ENCODE results near the gene C5orf46. TPM values are rescaled to one million over a fixed set of nuclear protein-coding genes. Genes with fewer than 3 reads are reported as not detected.
A peak's percentile ranks its signal among the peaks of the same experiment; 100 is the strongest.

C5orf46 gene
- polyA plus RNA-seq, 4 donors: not detected

DNA sequence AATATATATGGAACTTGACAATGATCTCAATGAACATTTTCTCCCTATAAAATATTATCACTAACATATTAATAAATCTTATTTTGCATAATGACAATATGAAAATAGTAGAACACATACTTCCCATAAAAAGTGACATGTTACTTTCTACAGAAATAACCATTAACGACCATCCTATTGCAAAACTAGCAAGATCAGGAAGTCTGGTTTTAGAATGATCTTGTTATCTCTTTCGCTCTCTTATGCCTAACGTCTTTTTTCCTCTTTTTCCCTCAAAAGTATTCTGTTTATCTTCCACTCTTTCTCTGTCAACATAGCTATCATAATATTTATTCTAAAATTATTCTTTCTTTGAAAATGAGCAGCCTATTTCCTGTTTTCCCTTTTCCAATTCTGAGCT is 21.6 kb upstream of the C5orf46 start:
- no peaks in the 10 kb centered on the region for H3K4me1 ChIP-seq (ENCODE audit: control insufficient read depth in 3 of 3, insufficient read depth in 2 of 3, low read depth in 1 of 3, low read length in 2 of 3)
- FAIRE-seq (no peak), DNase-seq (no peak)
- no peaks in the 10 kb centered on the region for H3K9me3 ChIP-seq (ENCODE audit: control insufficient read depth in 2 of 2, insufficient read depth in 1 of 2, low read depth in 1 of 2, low read length in 1 of 2)
- H3K27ac ChIP-seq (ENCODE audit: low read depth in 1 of 3, low read length in 2 of 3): no peak overlapping the region
- no peaks in the 10 kb centered on the region for H3K36me3 ChIP-seq (ENCODE audit: control insufficient read depth in 3 of 3, insufficient read depth in 2 of 3, low read depth in 1 of 3, low read length in 3 of 3)
- no peak overlapping the region for H3K4me3 ChIP-seq (ENCODE audit: low read depth in 1 of 3, low read length in 3 of 3)
- WGBS, 3 donors: 23 to 52% (median 42%) methylated on average over 3 of the region's 3 CpGs
- no peaks in the 10 kb centered on the region for H3K27me3 ChIP-seq (ENCODE audit: control insufficient read depth in 3 of 3, insufficient read depth in 3 of 3, low read length in 3 of 3)

DNA sequence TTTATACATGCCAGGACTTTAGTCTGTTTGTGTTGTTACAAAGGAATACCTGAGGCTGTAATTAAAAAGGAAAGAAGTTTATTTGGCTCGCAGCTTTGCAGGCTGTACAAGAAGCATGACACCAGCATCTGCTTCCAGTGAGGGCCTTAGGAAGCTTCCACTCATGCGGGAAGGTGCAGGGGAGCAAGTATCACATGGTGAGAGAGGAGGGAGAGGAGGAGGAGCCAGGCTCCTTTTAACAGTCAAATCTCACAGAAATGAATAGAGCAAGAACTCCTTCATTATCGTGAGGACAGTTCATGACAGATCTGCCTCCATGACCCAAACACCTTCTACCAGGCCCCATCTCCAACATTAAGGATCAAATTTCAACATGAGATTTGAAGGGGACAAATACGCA is 18.7 kb upstream of the C5orf46 start:
- FAIRE-seq: no peak
- Histone ChIP-seq H3K27me3 (ENCODE audit: control insufficient read depth in 3 of 3, insufficient read depth in 3 of 3, low read length in 3 of 3) (no peaks in the 10 kb centered on the region), H3K27ac (ENCODE audit: low read depth in 1 of 3, low read length in 2 of 3) (no peak overlapping the region), H3K4me3 (ENCODE audit: low read depth in 1 of 3, low read length in 3 of 3) (no peak overlapping the region), H3K36me3 (ENCODE audit: control insufficient read depth in 3 of 3, insufficient read depth in 2 of 3, low read depth in 1 of 3, low read length in 3 of 3) (no peaks in the 10 kb centered on the region), H3K9me3 (ENCODE audit: control insufficient read depth in 2 of 2, insufficient read depth in 1 of 2, low read depth in 1 of 2, low read length in 1 of 2) (no peaks in the 10 kb centered on the region), H3K4me1 (ENCODE audit: control insufficient read depth in 3 of 3, insufficient read depth in 2 of 3, low read depth in 1 of 3, low read length in 2 of 3) (no peaks in the 10 kb centered on the region)
- WGBS, 3 donors: 70 to 82% (median 82%) methylated on average over 4 of the region's 4 CpGs
- DNase-seq: no peak

DNA sequence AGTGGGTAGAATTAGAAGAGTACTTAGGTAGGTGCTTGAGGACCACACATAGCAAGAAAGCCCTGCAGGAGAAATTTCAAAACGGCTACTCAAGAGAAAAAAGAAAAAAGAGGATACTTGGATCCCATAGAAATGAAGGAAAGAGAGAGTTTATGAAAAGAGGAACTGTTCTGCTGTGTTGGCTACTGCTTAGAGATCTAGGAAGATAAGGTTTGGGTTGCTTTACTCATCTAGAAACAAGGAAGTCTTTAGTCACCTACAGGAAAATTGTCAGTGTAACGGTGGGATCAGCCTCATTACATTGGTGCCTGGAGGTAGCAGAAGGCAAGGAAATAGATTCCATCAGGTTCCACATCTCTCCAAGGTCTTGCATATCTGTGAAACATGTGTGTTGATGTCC is 14.8 kb upstream of the C5orf46 start:
- H3K4me3 ChIP-seq (ENCODE audit: low read depth in 1 of 3, low read length in 3 of 3): no peak overlapping the region
- DNase-seq (no peak), FAIRE-seq (no peak)
- WGBS, 3 donors: 50 to 80% (median 59%) methylated on average over 2 of the region's 2 CpGs
- H3K36me3 ChIP-seq (ENCODE audit: control insufficient read depth in 3 of 3, insufficient read depth in 2 of 3, low read depth in 1 of 3, low read length in 3 of 3): no peaks in the 10 kb centered on the region
- no peaks in the 10 kb centered on the region for H3K9me3 ChIP-seq (ENCODE audit: control insufficient read depth in 2 of 2, insufficient read depth in 1 of 2, low read depth in 1 of 2, low read length in 1 of 2)
- no peaks in the 10 kb centered on the region for H3K4me1 ChIP-seq (ENCODE audit: control insufficient read depth in 3 of 3, insufficient read depth in 2 of 3, low read depth in 1 of 3, low read length in 2 of 3)
- no peak overlapping the region for H3K27ac ChIP-seq (ENCODE audit: low read depth in 1 of 3, low read length in 2 of 3)
- no peaks in the 10 kb centered on the region for H3K27me3 ChIP-seq (ENCODE audit: control insufficient read depth in 3 of 3, insufficient read depth in 3 of 3, low read length in 3 of 3)

DNA sequence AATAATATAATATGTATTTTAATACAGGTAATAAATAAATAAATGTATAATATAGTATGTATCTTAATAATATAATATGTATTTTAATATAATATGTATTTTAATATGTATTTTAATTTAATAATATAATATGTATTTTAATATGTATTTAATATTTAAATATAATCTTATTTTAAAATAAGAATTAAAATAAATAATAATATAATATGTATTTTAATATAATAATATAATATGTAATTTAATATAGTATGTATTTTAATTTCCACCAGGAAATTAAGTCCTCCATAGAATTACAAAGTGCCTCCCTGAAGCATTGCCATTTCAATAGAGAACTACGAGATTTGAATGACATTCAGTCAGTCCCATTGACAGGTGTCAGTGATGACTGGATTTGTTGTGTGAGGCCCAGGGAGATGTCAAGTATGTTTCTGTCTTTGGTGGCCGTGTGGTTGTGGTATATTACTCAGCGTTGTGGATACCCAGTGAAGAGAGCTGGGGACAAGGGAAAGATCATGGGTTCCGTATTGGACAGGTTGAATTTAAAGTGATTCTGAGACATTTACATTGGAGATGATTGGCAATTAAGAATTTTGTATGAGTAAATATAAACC is 14.2 kb upstream of the C5orf46 start:
- peak; percentile 99 for FAIRE-seq
- WGBS, 3 donors: 80 to 90% (median 85%) methylated on average over 4 of the region's 4 CpGs

DNA sequence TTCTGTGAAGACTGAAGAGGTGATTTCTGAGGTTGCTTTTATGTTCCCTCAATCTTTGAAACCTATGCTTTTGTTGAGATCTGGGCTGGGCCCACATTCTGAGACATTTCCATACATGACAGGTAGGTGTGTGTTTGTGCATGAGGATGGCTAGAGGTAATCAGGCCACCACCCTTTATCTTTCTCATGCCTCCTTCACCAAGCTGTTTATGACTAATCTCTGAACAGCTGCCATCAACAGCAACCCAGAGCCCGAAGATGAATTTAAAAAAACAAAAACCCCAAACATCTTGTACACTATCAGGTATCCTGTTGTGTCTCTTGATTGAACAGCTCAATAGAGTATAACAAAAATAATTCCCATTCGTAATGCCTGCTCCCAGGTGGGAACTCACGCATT is 12.6 kb upstream of the C5orf46 start:
- H3K4me1 ChIP-seq (ENCODE audit: control insufficient read depth in 3 of 3, insufficient read depth in 2 of 3, low read depth in 1 of 3, low read length in 2 of 3): no peaks in the 10 kb centered on the region

More for the DNA sequence above, 14.2 kb upstream of the C5orf46 start:
- no peak for DNase-seq
- Histone ChIP-seq H3K9me3 (ENCODE audit: control insufficient read depth in 2 of 2, insufficient read depth in 1 of 2, low read depth in 1 of 2, low read length in 1 of 2) (no peaks in the 10 kb centered on the region), H3K27me3 (ENCODE audit: control insufficient read depth in 3 of 3, insufficient read depth in 3 of 3, low read length in 3 of 3) (no peaks in the 10 kb centered on the region), H3K4me3 (ENCODE audit: low read depth in 1 of 3, low read length in 3 of 3) (no peak overlapping the region), H3K36me3 (ENCODE audit: control insufficient read depth in 3 of 3, insufficient read depth in 2 of 3, low read depth in 1 of 3, low read length in 3 of 3) (no peaks in the 10 kb centered on the region), H3K4me1 (ENCODE audit: control insufficient read depth in 3 of 3, insufficient read depth in 2 of 3, low read depth in 1 of 3, low read length in 2 of 3) (no peaks in the 10 kb centered on the region), H3K27ac (ENCODE audit: low read depth in 1 of 3, low read length in 2 of 3) (no peak overlapping the region)

GRCh38 chr5:147918101-147918685 is 11.9 kb upstream of the C5orf46 start:
- Histone ChIP-seq H3K9me3 (ENCODE audit: control insufficient read depth in 2 of 2, insufficient read depth in 1 of 2, low read depth in 1 of 2, low read length in 1 of 2) (no peaks in the 10 kb centered on the region), H3K4me3 (ENCODE audit: low read depth in 1 of 3, low read length in 3 of 3) (no peak overlapping the region), H3K27me3 (ENCODE audit: control insufficient read depth in 3 of 3, insufficient read depth in 3 of 3, low read length in 3 of 3) (no peaks in the 10 kb centered on the region), H3K27ac (ENCODE audit: low read depth in 1 of 3, low read length in 2 of 3) (no peak overlapping the region), H3K4me1 (ENCODE audit: control insufficient read depth in 3 of 3, insufficient read depth in 2 of 3, low read depth in 1 of 3, low read length in 2 of 3) (no peaks in the 10 kb centered on the region), H3K36me3 (ENCODE audit: control insufficient read depth in 3 of 3, insufficient read depth in 2 of 3, low read depth in 1 of 3, low read length in 3 of 3) (no peaks in the 10 kb centered on the region)
- no peak for DNase-seq
- FAIRE-seq: no peak
- WGBS, 3 donors: 15 to 26% (median 24%) methylated on average over 2 of the region's 2 CpGs

More for the DNA sequence above, 12.6 kb upstream of the C5orf46 start:
- no peak for FAIRE-seq
- 62 to 81% (median 69%) methylated on average over 3 of the region's 3 CpGs for WGBS, 3 donors
- Histone ChIP-seq H3K4me3 (ENCODE audit: low read depth in 1 of 3, low read length in 3 of 3) (no peak overlapping the region), H3K27ac (ENCODE audit: low read depth in 1 of 3, low read length in 2 of 3) (no peak overlapping the region), H3K9me3 (ENCODE audit: control insufficient read depth in 2 of 2, insufficient read depth in 1 of 2, low read depth in 1 of 2, low read length in 1 of 2) (no peaks in the 10 kb centered on the region), H3K27me3 (ENCODE audit: control insufficient read depth in 3 of 3, insufficient read depth in 3 of 3, low read length in 3 of 3) (no peaks in the 10 kb centered on the region), H3K36me3 (ENCODE audit: control insufficient read depth in 3 of 3, insufficient read depth in 2 of 3, low read depth in 1 of 3, low read length in 3 of 3) (no peaks in the 10 kb centered on the region)
- no peak for DNase-seq

DNA sequence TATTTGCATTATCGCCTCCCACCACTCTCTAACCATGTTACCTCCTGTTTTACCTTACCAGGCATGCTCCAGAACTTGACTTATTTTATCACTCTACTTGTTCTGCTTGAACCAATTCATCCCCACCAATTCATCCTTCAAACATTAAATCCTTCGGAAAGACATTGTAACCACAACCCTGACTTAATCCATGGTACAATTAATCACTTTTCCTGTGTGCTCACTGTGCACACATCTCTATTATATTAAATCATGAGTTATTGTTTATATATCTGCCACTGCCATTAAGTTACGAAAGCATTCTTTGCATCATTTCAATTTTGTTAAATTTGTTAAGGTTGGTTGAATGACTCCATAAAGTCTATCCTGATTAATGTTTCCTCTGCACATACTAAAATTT is 7.4 kb upstream of the C5orf46 start:
- no peaks in the 10 kb centered on the region for H3K4me1 ChIP-seq (ENCODE audit: control insufficient read depth in 3 of 3, insufficient read depth in 2 of 3, low read depth in 1 of 3, low read length in 2 of 3)
- H3K4me3 ChIP-seq (ENCODE audit: low read depth in 1 of 3, low read length in 3 of 3): no peak overlapping the region
- no peaks in the 10 kb centered on the region for H3K27me3 ChIP-seq (ENCODE audit: control insufficient read depth in 3 of 3, insufficient read depth in 3 of 3, low read length in 3 of 3)
- FAIRE-seq (no peak), DNase-seq (no peak)
- no peaks in the 10 kb centered on the region for H3K36me3 ChIP-seq (ENCODE audit: control insufficient read depth in 3 of 3, insufficient read depth in 2 of 3, low read depth in 1 of 3, low read length in 3 of 3)
- 75 to 90% (median 88%) methylated on average over 3 of the region's 3 CpGs for WGBS, 3 donors
- no peak overlapping the region for H3K27ac ChIP-seq (ENCODE audit: low read depth in 1 of 3, low read length in 2 of 3)
- H3K9me3 ChIP-seq (ENCODE audit: control insufficient read depth in 2 of 2, insufficient read depth in 1 of 2, low read depth in 1 of 2, low read length in 1 of 2): no peaks in the 10 kb centered on the region

GRCh38 chr5:147912011-147912410 is 5.7 kb upstream of the C5orf46 start:
- DNase-seq: no peak
- no peaks in the 10 kb centered on the region for H3K36me3 ChIP-seq (ENCODE audit: control insufficient read depth in 3 of 3, insufficient read depth in 2 of 3, low read depth in 1 of 3, low read length in 3 of 3)
- H3K27ac ChIP-seq (ENCODE audit: low read depth in 1 of 3, low read length in 2 of 3): no peak overlapping the region
- no peak overlapping the region for H3K4me3 ChIP-seq (ENCODE audit: low read depth in 1 of 3, low read length in 3 of 3)
- 44 to 59% (median 56%) methylated on average over 1 of the region's 1 CpG for WGBS, 3 donors
- H3K4me1 ChIP-seq (ENCODE audit: control insufficient read depth in 3 of 3, insufficient read depth in 2 of 3, low read depth in 1 of 3, low read length in 2 of 3): no peaks in the 10 kb centered on the region
- no peak for FAIRE-seq
- H3K27me3 ChIP-seq (ENCODE audit: control insufficient read depth in 3 of 3, insufficient read depth in 3 of 3, low read length in 3 of 3): no peaks in the 10 kb centered on the region
- no peaks in the 10 kb centered on the region for H3K9me3 ChIP-seq (ENCODE audit: control insufficient read depth in 2 of 2, insufficient read depth in 1 of 2, low read depth in 1 of 2, low read length in 1 of 2)

GRCh38 chr5:147911427-147911826 is 5.1 kb upstream of the C5orf46 start:
- Histone ChIP-seq H3K27ac (ENCODE audit: low read depth in 1 of 3, low read length in 2 of 3) (no peak overlapping the region), H3K4me3 (ENCODE audit: low read depth in 1 of 3, low read length in 3 of 3) (no peak overlapping the region), H3K4me1 (ENCODE audit: control insufficient read depth in 3 of 3, insufficient read depth in 2 of 3, low read depth in 1 of 3, low read length in 2 of 3) (no peaks in the 10 kb centered on the region), H3K36me3 (ENCODE audit: control insufficient read depth in 3 of 3, insufficient read depth in 2 of 3, low read depth in 1 of 3, low read length in 3 of 3) (no peaks in the 10 kb centered on the region), H3K27me3 (ENCODE audit: control insufficient read depth in 3 of 3, insufficient read depth in 3 of 3, low read length in 3 of 3) (no peaks in the 10 kb centered on the region), H3K9me3 (ENCODE audit: control insufficient read depth in 2 of 2, insufficient read depth in 1 of 2, low read depth in 1 of 2, low read length in 1 of 2) (no peaks in the 10 kb centered on the region)
- DNase-seq (no peak), FAIRE-seq (no peak)
- WGBS, 3 donors: 68 to 75% (median 71%) methylated on average over 6 of the region's 6 CpGs
